IPS DF 6.9 (cell line): ENCODE measurements around the gene ARFGAP3.

Experiments used
- DNase-seq: peaks from one replicate; pipeline ENCODE4 v3.0.0-alpha.2; 2013; ENCODE audit warnings: low read depth, low spot score
- H3K27ac ChIP-seq: one replicate; pipeline ENCODE4 v1.5.1; 2013; ENCODE audit warnings: low read length, control low read depth
- H3K27me3 ChIP-seq: 2 replicates; pipeline ENCODE4 v1.6.1; 2013; ENCODE audit warnings: mild to moderate bottlenecking, low read length; ENCODE audit not compliant: control insufficient read depth, insufficient read depth
- H3K36me3 ChIP-seq: 2 replicates; pipeline ENCODE4 v1.6.1; 2013; ENCODE audit warnings: low read length; ENCODE audit not compliant: control insufficient read depth, insufficient read depth
- H3K4me1 ChIP-seq: 2 replicates; pipeline ENCODE4 v1.6.1; 2013; ENCODE audit warnings: low read length; ENCODE audit not compliant: control insufficient read depth, insufficient read depth
- H3K4me3 ChIP-seq: 2 replicates; pipeline ENCODE4 v1.5.1; 2013; ENCODE audit warnings: mild to moderate bottlenecking, low read length
- H3K9me3 ChIP-seq: 2 replicates; pipeline ENCODE4 v1.6.1; 2013; ENCODE audit warnings: low read length, inconsistent platforms; ENCODE audit not compliant: control insufficient read depth, insufficient read depth
- WGBS: extraction: QIAGEN DNeasy Blood & Tissue Kit; methylation state at CpG from one replicate; pipeline ENCODE4 v1.1.7; 2013; ENCODE audit warnings: mixed read lengths, missing lambda C conversion rate; ENCODE audit not compliant: insufficient read length, insufficient coverage; 5-methylcytosine and 5-hydroxymethylcytosine counted together

The ARFGAP3 gene

DNA sequence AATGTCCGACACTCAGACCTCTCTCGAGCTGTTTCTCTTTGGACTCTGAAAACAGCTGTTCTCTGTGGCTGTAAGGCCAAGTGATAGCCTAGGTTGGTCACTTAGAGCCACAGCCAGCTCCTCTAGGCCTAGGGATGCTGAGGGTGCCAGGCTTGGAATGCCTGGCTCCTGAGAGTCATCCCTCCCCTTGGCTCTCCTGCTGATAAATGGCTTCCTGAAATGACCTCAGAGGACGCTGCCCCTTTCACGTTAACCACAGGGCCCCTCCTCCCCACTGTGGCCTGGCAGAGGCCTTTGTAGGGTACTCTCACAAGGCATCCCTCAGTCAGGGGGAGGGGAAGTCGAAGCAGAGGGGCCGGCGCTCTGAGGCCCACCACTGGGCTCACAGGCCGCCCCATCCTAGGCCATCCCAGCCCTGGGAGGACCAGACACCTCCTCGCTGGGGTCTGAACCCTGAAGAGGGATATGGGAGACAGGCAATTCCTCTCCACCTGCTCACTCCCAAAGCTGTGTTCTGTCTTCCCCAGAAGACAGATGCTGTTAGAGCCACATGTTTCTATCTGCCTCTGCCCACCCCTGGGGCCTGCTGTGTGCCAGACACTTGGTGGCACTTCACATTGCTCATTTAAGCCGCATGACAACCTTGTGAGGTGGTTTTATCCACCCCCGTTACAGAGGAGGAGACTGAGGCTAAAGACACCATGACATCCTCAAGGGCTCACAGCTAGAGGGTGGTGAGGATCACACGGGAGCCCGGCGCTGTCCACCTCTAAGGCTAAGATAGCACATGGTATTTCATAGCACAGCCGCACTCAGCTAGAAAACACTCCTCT, 50.9 kb downstream of the ARFGAP3 start:
- no peaks in the 10 kb centered on the region for H3K36me3 ChIP-seq
- H3K27me3 ChIP-seq = no peaks in the 10 kb centered on the region
- 0 out of 2 replicates have a peak, but pooled peaks cover 1% of the 10 kb centered on the region for H3K4me1 ChIP-seq
- WGBS = no CpG with 5 or more reads among the region's 15 CpGs
- no peak for DNase-seq
- H3K9me3 ChIP-seq = no peaks in the 10 kb centered on the region
- no peak overlapping the region for H3K4me3 ChIP-seq
- no peak overlapping the region for H3K27ac ChIP-seq

DNA sequence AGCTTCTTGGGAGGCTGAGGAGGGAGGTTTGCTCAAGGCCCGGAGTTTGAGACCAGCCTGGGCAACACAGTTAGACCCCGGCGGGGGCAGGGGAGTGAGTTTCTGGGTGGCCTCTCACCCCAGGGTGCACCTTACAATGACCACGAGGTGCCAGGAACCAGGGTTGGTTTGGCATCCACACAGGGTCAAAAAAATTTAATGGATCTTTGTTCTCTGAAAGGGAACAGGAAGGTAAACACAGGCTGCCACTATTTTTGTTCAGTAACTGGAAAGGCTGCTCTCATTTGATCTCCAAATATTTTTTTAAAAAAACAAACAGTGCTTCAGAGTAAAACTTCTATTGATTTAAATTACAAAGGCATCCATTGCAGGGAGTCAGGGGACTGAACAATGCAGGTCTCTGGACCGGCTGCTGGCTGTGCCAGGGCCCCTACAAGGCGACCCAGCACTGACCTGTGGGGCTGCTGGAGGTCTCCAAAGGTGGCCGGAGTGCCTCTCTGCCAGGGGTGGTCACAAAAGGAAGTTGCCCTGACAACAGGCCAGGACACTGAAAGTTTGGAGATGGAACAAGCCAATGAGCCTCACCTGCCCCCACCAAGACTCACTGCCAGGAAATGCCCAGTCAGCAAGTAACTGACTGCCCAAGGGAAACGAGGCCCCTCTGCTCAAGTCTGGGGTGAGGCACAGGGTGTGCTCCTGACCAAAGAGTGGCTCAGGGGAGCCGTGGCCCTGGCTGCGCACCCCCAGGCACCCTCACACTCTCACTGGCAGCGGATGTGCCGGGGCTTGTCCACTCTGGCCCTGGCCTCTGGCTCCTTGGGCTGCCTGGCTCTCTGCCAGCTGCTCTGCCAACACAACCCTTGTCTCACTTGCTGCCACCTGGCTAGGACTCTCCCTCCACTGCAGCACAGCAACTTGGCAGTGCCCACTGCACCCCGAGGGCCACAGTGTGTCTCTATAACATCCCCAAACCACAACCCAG, 51.8 kb downstream of the ARFGAP3 start:
- Histone ChIP-seq H3K27ac (no peak overlapping the region), H3K4me1 (0 out of 2 replicates have a peak, but pooled peaks cover 1% of the 10 kb centered on the region), H3K9me3 (no peaks in the 10 kb centered on the region), H3K4me3 (no peak overlapping the region), H3K36me3 (no peaks in the 10 kb centered on the region), H3K27me3 (no peaks in the 10 kb centered on the region)
- no peak for DNase-seq
- no CpG with 5 or more reads among the region's 13 CpGs for WGBS

DNA sequence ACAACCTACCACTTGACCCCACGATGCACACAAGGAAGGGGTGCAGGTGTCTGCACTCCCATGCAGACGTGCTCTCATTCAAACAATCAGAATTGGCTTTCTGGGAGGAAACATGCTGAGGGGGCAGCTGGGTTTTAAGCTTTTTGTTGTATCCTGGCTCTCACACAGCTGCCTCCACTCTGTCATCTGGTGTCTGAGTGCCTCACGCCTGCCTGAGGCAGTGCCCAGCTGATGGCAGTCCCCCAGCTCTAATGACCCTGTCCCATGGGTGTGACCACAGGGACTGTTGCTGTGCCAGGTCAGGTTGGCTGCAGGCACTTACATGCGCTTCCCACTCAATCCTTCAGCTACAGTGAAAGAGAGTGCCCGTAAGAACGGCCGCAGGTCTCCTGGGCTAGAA, 53.7 kb downstream of the ARFGAP3 start:
- Histone ChIP-seq H3K4me1 (0 out of 2 replicates have a peak, but pooled peaks cover 1% of the 10 kb centered on the region), H3K9me3 (no peaks in the 10 kb centered on the region), H3K4me3 (no peak overlapping the region), H3K27ac (no peak overlapping the region), H3K27me3 (no peaks in the 10 kb centered on the region), H3K36me3 (no peaks in the 10 kb centered on the region)
- no peak for DNase-seq
- WGBS = no CpG with 5 or more reads among the region's 7 CpGs

DNA sequence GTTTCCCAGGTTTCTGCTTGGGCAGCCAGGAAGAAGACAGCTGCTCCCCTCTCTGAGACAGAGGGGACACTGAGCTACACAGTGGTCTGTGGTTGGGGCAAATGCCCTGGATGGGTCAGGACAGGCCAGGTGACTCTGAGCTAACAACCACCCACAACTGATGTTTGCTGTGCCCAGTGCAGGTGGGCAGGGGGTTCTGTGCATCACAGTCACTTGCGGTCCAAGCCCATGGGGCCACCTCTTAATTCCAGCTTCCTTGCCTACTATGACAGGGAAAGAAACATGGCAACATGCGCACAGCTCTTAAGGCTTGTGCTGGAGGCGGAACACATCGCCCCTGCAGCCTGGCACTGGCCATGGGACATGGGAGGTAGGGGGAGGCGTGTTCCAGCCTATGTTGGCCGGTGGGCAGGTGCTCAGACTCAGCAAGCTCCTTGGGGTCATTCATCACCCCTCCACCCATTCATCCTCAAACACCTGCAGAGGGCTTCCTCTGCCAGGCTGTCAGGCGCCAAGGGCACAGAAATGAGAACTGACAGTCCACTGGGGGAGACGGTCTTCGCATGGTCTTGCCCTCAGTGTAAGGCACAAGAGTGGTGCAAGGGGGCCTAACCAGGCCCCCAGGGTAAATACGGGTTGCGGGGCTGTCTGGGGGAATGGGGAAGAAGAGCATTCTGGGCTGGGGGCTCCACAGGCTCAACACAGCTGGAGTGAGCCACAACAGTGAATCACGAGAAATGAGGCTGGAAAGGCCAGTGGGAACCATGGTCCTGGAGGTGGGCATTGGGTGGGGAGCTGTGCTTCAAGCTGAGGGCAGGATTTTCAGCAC, 55.6 kb downstream of the ARFGAP3 start:
- Histone ChIP-seq H3K27ac (no peak overlapping the region), H3K36me3 (no peaks in the 10 kb centered on the region), H3K9me3 (no peaks in the 10 kb centered on the region), H3K27me3 (no peaks in the 10 kb centered on the region), H3K4me3 (no peak overlapping the region), H3K4me1 (peaks cover 1% of the 10 kb centered on the region; the same call in 1 of the 2 replicates)
- no CpG with 5 or more reads among the region's 12 CpGs for WGBS
- DNase-seq = no peak

- Histone ChIP-seq H3K27me3 (no peaks in the 10 kb centered on the region), H3K36me3 (no peaks in the 10 kb centered on the region), H3K27ac (no peak overlapping the region), H3K4me3 (no peak overlapping the region), H3K4me1 (peaks cover under 1% of the 10 kb centered on the region; the same call in 1 of the 2 replicates), H3K9me3 (no peaks in the 10 kb centered on the region)
- WGBS = no CpG with 5 or more reads among the region's 9 CpGs
- no peak for DNase-seq
Observed at GRCh38 chr22:42800451-42801251, 56.4 kb downstream of the ARFGAP3 start.

DNA sequence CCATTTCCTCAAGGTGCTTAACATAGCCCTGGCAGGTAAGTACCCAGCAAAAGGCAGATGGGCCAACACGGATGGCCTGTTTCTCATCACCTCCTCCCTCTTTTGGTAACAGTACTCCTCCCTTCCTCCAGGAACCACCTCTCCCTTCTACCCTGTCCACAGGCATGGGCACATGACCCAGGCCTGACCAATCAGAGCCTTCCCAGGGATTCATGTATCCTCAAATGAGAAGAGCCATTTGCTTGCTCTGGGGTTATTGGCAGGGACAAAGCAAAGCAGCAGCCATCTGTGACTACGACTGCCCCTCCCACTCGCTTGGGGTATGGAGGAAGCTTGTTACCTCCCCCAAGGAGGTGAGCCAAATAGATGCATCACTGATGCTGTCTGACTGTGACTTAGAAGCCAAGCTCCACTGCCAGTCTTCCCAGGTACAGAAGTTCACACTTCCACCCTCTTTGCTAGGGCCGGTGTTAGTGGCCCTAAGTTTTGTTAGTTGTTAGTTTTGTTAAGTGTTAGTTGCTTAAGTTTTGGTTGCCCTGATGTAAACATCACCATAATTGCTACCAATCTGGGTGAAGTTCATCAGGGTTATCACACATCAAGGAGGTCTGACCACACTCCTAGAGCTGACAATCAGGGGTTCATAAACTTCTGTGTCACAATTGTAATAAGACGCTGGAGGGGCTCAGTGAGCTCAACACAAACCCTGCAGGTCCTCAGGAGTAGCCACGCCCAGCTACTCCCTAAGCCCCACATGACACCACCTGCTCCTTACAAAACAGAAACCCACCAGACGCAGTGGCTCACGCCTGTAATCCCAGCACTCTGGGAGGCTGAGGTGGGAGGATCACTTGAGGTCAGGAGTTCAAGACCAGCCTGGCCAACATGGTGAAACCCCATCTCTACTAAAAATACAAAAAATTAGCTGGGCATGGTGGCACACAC, 57.3 kb downstream of the ARFGAP3 start:
- H3K36me3 ChIP-seq = no peaks in the 10 kb centered on the region
- no peak for DNase-seq
- WGBS = no CpG with 5 or more reads among the region's 8 CpGs
- no peak overlapping the region for H3K4me3 ChIP-seq
- no peak overlapping the region for H3K27ac ChIP-seq
- no peaks in the 10 kb centered on the region for H3K9me3 ChIP-seq
- H3K27me3 ChIP-seq = no peaks in the 10 kb centered on the region
- no peaks in the 10 kb centered on the region; the same call in 1 of the 2 replicates for H3K4me1 ChIP-seq

DNA sequence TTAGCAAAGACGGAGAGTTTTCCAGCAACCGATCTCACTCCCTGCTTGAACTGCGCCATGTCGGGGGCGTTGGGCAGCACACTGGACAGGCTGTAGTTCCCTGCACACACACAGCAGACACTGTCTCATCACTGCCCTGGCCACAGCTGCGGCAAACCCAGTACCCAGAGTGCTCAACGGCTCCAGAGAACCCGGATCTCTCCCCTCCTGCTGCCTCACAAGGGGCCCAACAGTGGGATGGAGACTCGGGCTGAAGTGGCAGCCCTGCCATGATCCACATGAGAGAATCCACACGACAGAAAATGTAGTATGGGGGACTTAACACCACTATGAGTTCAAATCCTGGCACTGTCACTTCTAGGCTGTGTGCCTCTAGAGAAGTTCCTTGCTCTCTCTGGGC, 58.0 kb downstream of the ARFGAP3 start:
- Histone ChIP-seq H3K9me3 (no peaks in the 10 kb centered on the region), H3K27me3 (no peaks in the 10 kb centered on the region), H3K4me1 (no peaks in the 10 kb centered on the region; the same call in 1 of the 2 replicates), H3K36me3 (no peaks in the 10 kb centered on the region), H3K4me3 (no peak overlapping the region), H3K27ac (no peak overlapping the region)
- no peak for DNase-seq
- no CpG with 5 or more reads among the region's 10 CpGs for WGBS

GRCh38 chr22:42797011-42797410, 60.1 kb downstream of the ARFGAP3 start:
- H3K36me3 ChIP-seq = no peaks in the 10 kb centered on the region
- H3K4me3 ChIP-seq = no peak overlapping the region
- H3K4me1 ChIP-seq = no peaks in the 10 kb centered on the region; the same call in 1 of the 2 replicates
- WGBS = no CpG with 5 or more reads among the region's 5 CpGs
- no peak overlapping the region for H3K27ac ChIP-seq
- H3K9me3 ChIP-seq = no peaks in the 10 kb centered on the region
- H3K27me3 ChIP-seq = no peaks in the 10 kb centered on the region
- no peak for DNase-seq

- WGBS = 100% methylated on average over 6 of the region's 12 CpGs
- no peak overlapping the region for H3K27ac ChIP-seq
- no peak overlapping the region for H3K4me3 ChIP-seq
- no peaks in the 10 kb centered on the region for H3K9me3 ChIP-seq
- H3K27me3 ChIP-seq = no peaks in the 10 kb centered on the region
- no peaks in the 10 kb centered on the region for H3K36me3 ChIP-seq
- no peaks in the 10 kb centered on the region; the same call in 1 of the 2 replicates for H3K4me1 ChIP-seq
- no peak for DNase-seq
Observed at GRCh38 chr22:42796081-42796480, 61.0 kb downstream of the ARFGAP3 start.
